ENCODE measurements around the gene CLDN4. TPM values are rescaled to one million over a fixed set of nuclear protein-coding genes. Genes with fewer than 3 reads are reported as not detected.

The CLDN4 gene
- total RNA-seq, 2 experiments from 2014 or later = 0.05 to 0.14 TPM

DNA sequence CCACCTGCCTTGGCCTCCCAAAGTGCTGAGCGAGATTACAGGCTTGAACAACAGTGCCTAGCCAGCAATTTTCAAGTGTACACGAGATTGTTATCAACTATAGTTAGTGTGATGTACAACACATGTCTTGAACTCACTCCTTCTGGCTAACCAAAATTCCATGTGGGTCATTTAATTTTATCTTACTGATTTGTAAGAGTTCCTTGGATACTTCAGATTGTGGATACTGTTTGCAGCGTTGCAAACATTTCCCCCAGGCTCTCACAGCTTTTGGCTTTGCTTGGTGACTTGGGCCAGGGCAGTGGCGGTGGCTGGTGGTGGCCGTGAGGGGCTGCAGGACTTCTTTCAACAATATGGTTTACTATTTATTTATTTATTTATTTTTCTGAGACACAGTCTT lies 21.7 kb downstream of the CLDN4 start:
- peaks cover 6% of the 10 kb centered on the region for H3K4me1 Mint-ChIP-seq (ENCODE audit: low read depth)

DNA sequence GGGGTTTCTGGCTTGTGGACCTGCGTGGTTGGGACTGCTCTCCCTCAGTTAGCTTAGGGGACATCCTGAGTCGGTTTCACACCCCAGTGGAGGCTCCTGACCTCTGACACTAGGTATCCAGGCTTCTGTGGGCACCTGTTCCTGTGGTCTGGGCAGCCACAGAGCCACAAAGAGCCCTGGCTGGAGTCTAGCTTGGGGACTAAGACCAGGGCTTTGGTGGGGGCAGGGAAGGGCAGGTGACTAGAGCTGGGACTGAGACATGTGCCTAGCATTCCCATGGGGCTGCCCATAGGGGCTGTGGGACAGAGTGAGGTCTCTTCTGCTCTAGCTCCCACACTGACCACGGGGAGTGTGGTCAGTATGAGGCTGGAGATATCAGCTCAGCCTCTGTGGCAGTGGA lies 26.1 kb downstream of the CLDN4 start:
- Histone ChIP-seq H3K36me3 (ENCODE audit: insufficient read depth, low read length) (no peaks in the 10 kb centered on the region), H3K4me1 (ENCODE audit: insufficient read depth, low read length) (peaks cover 8% of the 10 kb centered on the region), H3K9me3 (ENCODE audit: control insufficient read depth in 1 of 2, insufficient read depth in 1 of 2, low read length in 2 of 2) (no peaks in the 10 kb centered on the region), H3K4me3 (ENCODE audit: low read length) (no peak overlapping the region), H3K27ac (ENCODE audit: low read depth in 1 of 2, low read length in 2 of 2) (no peak overlapping the region), H3K27me3 (ENCODE audit: control insufficient read depth in 1 of 2, insufficient read depth in 2 of 2, low read length in 2 of 2) (peaks cover 0 to 4% of the 10 kb centered on the region in 2 experiments)
- CTCF ChIA-PET = no interaction called here
- peaks cover 24% of the 10 kb centered on the region for H3K27me3 Mint-ChIP-seq
- TF ChIP-seq, protein P1, sequence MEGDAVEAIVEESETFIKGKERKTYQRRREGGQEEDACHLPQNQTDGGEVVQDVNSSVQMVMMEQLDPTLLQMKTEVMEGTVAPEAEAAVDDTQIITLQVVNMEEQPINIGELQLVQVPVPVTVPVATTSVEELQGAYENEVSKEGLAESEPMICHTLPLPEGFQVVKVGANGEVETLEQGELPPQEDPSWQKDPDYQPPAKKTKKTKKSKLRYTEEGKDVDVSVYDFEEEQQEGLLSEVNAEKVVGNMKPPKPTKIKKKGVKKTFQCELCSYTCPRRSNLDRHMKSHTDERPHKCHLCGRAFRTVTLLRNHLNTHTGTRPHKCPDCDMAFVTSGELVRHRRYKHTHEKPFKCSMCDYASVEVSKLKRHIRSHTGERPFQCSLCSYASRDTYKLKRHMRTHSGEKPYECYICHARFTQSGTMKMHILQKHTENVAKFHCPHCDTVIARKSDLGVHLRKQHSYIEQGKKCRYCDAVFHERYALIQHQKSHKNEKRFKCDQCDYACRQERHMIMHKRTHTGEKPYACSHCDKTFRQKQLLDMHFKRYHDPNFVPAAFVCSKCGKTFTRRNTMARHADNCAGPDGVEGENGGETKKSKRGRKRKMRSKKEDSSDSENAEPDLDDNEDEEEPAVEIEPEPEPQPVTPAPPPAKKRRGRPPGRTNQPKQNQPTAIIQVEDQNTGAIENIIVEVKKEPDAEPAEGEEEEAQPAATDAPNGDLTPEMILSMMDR (IDR thresholded peaks at IDR 0.05) = no peak
- H3K4me1 Mint-ChIP-seq (ENCODE audit: low read depth) = no peaks in the 10 kb centered on the region
- ATAC-seq (ENCODE audit: poor library complexity) (no peak), DNase-seq (no peak)
- H3K27ac Mint-ChIP-seq = no peak overlapping the region
- no peaks in the 10 kb centered on the region for H3K36me3 Mint-ChIP-seq (ENCODE audit: low read depth)
- POLR2A ChIA-PET = no interaction called here
- no peaks in the 10 kb centered on the region for H3K9me3 Mint-ChIP-seq
- no peak overlapping the region for H3K4me3 Mint-ChIP-seq
- intact Hi-C loops (cut with DNase I, micrococcal nuclease) = loop anchor here in 1 of 2 experiments (5.0 kb wide), 1 partner anchor 120 kb away; the partner anchor contains the start of gene ABHD11

More for the DNA sequence above, 21.7 kb downstream of the CLDN4 start:
- Histone ChIP-seq H3K9me3 (ENCODE audit: control insufficient read depth in 1 of 2, insufficient read depth in 1 of 2, low read length in 2 of 2) (no peaks in the 10 kb centered on the region), H3K4me1 (ENCODE audit: insufficient read depth, low read length) (peaks cover 15% of the 10 kb centered on the region), H3K27me3 (ENCODE audit: control insufficient read depth in 1 of 2, insufficient read depth in 2 of 2, low read length in 2 of 2) (peaks cover 0 to 6% of the 10 kb centered on the region in 2 experiments), H3K4me3 (ENCODE audit: low read length) (no peak overlapping the region), H3K27ac (ENCODE audit: low read depth in 1 of 2, low read length in 2 of 2) (no peak overlapping the region), H3K36me3 (ENCODE audit: insufficient read depth, low read length) (no peaks in the 10 kb centered on the region)
- no peak overlapping the region for H3K27ac Mint-ChIP-seq
- peaks cover 24% of the 10 kb centered on the region for H3K27me3 Mint-ChIP-seq
- ATAC-seq (ENCODE audit: poor library complexity) (no peak), DNase-seq (no peak)
- TF ChIP-seq, protein P1 (IDR thresholded peaks at IDR 0.05) = no peak
- ChIA-PET POLR2A (no interaction called here), CTCF (no interaction called here)
- H3K9me3 Mint-ChIP-seq = no peaks in the 10 kb centered on the region
- H3K36me3 Mint-ChIP-seq (ENCODE audit: low read depth) = no peaks in the 10 kb centered on the region
- intact Hi-C loops (cut with DNase I, micrococcal nuclease) = loop anchor here in 1 of 2 experiments (5.0 kb wide), 1 partner anchor 115 kb away; the partner anchor contains the start of gene ABHD11
- no peak overlapping the region for H3K4me3 Mint-ChIP-seq

DNA sequence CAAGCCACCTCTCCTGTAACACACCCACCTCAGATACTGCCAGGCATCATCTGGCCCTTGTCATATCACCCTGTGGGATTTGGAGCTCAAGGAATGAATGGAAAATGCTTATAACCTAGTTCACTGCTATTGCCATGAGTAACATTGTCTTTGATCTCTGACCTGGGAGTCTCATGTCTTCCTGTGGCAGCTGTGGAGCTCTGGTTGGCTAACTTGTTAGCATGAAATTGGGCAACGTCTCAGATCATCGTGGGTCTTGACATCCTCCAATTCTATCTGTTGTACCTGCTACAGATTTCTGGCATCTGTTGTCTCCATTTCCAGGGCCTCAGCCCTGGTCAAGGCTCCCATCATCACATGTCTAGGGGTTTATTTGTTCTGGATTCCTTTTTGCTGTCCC lies 28.0 kb downstream of the CLDN4 start:
- no peaks in the 10 kb centered on the region for H3K4me1 Mint-ChIP-seq (ENCODE audit: low read depth)
- peaks cover 0 to 2% of the 10 kb centered on the region in 2 experiments for H3K27me3 ChIP-seq (ENCODE audit: control insufficient read depth in 1 of 2, insufficient read depth in 2 of 2, low read length in 2 of 2)
- CTCF ChIA-PET = interaction anchor here (0.7 to 1.2 kb wide), 2 partner anchors 14 to 229 kb away, joined by 4 to 5 read pairs; no protein-coding TSS in a partner anchor
- no peaks in the 10 kb centered on the region for H3K36me3 Mint-ChIP-seq (ENCODE audit: low read depth)
- H3K36me3 ChIP-seq (ENCODE audit: insufficient read depth, low read length) = no peaks in the 10 kb centered on the region
- POLR2A ChIA-PET = no interaction called here
- TF ChIP-seq, protein P1 (IDR thresholded peaks at IDR 0.05) = no peak
- H3K4me1 ChIP-seq (ENCODE audit: insufficient read depth, low read length) = peaks cover 8% of the 10 kb centered on the region
- DNase-seq (no peak), ATAC-seq (ENCODE audit: poor library complexity) (no peak)
- no peak overlapping the region for H3K27ac Mint-ChIP-seq
- intact Hi-C loops (cut with DNase I, micrococcal nuclease) = loop anchor here in 1 of 2 experiments (5.0 kb wide), 1 partner anchor 122 kb away; the partner anchor contains the start of gene ABHD11
- H3K4me3 Mint-ChIP-seq = no peak overlapping the region
- no peaks in the 10 kb centered on the region for H3K9me3 ChIP-seq (ENCODE audit: control insufficient read depth in 1 of 2, insufficient read depth in 1 of 2, low read length in 2 of 2)
- no peak overlapping the region for H3K27ac ChIP-seq (ENCODE audit: low read depth in 1 of 2, low read length in 2 of 2)
- no peaks in the 10 kb centered on the region for H3K9me3 Mint-ChIP-seq
- no peak overlapping the region for H3K4me3 ChIP-seq (ENCODE audit: low read length)
- peaks cover 20% of the 10 kb centered on the region for H3K27me3 Mint-ChIP-seq
